Right hindlimb (tissue), 1 donor: ENCODE data around the gene RASAL1.

Experiments used
- DNase-seq: peaks from one replicate; pipeline ENCODE4 v3.0.0-alpha.2; 2018

RASAL1 gene

GRCh38 chr12:113071135-113072112 lies 64.1 kb downstream of the RASAL1 start:
- DNase-seq, result peak; percentile 64

GRCh38 chr12:113070117-113070906 lies 65.2 kb downstream of the RASAL1 start:
- DNase-seq, result no peak

DNA sequence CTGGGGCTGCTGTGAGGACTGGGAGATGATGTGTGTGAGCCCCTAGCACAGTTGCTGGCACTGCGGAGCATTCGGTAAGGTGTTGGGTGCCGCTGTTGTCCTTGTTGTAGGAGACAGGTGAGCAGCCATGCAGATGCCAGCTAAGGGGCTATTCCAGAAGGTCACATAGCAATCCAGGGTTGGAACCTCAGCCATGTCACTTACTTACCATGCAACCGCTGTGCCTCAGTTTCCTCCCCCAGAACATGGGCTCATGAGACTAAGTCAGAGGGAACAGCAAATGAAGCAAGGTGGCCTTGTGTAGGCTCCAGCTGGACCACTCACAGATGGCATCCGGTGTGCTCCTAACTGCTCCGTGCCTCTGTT lies 65.8 kb downstream of the RASAL1 start:
- no peak for DNase-seq

DNA sequence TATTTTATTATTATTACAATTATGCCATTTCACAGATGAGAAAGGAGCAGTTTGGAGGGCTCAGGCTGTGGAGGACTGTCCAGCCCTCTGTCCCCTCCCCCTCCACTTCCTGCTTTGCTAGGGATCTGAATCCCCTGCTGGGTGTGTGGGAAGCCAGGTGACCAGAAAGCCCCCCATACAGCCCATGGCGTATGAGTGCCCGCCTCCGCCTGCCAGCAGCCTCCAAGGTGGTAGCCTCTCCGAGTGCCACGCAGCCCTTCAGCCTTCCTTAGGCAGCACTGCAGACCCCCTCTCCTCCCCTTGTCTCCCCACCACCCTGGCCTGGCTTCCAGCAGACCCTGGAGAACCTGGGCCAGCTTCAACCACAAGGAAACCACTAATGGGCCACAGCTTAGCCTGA lies 66.4 kb downstream of the RASAL1 start:
- no peak for DNase-seq

DNA sequence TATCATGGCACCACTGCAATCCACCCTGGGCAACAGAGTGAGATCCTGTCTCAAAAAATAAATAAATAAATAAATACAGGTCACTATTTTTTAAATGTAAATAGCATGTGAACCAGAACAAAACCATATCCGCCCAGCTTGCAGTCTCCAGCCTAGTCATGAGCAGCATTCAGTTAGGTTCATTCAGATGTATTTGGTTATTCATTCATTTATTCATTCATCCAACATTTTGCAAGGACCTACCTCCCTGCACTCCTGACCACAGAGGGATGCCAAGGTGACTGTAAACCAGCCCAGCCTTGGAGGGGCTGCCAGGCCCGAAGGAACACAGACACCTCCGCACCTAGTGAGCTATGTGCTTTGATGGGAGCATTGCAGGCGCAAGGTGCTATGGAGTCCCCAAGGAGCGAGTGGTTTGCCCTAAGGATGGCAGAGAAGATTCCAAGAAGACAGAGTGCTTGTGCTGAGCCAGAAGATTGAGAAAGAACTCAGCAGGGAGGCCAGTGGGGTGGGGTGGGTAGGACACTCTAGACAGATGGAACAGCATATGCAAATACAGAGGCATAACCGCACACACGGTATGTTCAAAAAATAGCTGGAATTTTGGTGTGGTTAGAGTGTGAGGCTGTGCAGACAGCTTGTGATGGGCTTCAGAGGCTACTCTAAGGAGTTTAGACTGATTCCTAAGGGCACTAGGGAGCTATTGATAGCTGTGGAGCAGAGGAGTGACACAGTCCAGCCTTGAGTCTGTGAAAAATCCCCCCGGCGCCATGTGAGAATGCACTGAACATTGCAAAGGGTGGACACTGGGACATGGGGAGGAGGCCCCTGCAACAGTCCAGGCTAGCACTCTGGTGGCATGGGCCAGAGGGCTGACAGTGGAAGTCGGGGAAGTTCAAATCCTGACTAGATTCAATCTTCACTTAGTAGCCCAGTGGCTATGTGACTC lies 67.3 kb downstream of the RASAL1 start:
- no peak for DNase-seq

DNA sequence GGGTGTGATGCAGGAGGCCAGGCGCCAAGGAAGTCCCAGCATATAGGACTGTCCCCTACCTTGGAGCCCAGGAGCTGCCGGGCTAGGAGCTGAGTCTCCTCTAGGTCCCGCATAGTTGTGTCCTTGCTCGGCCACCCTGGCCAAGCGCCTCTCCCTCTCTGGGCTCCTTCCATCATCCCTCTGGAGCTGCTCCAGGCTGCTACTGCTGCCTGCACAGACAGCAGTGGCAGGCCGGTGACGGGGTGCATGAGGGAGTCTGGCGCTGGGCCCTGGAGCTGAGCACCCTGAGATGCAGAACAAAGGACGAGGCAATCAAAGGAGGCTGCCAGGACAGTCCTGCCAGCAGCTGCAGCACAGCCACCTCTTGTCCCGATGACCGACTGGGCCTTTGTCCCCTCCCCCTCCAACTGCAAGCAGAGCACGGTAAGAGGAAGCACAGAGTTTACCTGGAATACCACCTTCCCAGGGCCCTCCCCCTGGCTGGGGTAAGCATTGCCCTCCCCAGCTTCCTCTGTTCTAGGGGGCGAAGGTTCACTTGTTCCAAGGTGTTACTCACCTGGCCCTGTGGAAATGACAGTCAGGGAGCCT lies 68.7 kb downstream of the RASAL1 start:
- no peak for DNase-seq

DNA sequence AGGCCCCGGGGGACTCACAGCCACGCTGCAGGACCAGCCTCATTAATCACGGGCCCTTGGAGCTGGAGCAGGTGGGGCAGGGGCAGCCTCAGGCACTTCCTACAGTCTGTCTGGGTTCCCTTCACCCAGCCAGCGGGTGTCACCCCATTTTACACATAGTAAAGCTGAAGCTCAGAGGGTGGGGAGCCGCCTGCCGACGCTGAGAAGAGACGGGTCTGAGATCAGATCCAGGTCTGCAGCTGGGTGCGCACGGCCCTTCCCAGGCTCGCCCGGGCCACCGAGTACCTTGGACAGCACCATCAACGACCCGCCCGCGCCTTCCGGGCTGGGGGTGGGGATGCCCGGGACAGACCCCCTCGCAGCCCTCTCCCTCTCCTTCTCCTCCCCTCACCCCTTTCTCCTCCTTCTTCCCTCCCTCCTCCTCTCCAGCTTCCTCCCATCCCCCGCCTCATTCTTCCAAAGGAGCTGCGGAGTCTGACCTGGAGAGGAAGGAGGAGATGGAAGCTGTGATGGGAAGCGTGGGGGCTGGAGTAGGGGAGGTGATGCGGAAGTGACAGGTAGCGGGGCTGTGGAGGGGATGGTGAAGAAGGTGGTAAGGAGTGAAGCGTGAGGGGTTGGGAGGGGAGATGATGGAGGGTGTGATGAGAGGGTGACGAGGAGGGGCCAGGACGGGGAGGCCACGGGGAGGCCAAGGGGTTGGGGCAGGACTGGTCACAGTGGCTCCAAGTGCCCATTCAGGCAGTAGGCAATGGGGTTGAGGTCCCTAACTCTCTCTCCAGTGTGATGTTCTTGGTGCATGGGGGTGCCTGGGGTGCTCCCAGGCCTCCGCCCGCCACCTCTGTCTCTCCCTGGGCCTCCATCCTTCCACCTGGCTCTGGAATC lies 70.2 kb downstream of the RASAL1 start:
- no peak for DNase-seq

GRCh38 chr12:113064395-113065125 lies 71.0 kb downstream of the RASAL1 start:
- no peak for DNase-seq

DNA sequence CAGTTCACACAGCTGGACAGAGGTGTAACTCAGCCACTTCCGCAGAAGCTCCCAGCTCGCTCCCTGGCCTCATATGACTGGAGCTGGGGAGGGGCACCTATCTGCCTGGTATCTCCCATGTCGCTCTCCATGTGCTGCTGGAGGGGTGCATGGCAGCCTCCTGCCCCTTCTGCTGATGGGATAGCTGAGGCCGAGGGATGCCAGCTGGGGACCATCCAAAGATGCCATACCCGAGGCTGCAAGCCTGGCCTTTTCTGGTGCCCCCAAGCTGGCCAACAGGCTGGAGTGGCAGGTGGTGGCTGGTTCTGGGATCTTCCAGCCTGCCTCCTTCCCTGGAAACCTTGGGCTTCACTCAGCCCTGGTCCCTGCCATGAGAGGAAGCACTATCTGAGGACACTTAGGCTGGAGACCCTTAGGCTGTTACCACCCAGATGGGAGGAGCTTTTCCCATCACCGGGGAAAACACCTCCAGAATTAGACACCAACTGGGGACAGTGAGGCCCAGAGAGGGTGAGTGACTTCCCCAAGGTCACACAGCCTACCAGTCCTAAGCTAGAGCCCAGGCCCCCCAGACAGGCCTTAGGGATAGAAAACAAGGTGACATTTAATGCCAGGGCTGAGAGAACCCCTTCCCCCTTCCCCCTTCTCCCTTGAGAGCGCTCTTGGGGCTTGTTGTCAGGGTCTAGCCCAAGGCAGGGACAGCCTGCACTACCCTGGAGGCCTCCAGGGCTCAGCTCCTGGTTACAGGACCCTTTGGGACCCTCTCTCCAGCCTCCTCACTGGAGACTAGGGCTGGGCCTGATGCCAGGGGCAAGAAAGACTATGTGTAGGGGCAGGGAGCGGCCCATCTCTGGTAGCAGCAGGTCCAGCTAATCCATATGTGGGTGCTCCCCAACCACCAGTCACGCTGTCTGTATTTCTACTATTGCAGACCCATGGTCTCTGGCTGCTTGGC lies 71.9 kb downstream of the RASAL1 start:
- no peak for DNase-seq

DNA sequence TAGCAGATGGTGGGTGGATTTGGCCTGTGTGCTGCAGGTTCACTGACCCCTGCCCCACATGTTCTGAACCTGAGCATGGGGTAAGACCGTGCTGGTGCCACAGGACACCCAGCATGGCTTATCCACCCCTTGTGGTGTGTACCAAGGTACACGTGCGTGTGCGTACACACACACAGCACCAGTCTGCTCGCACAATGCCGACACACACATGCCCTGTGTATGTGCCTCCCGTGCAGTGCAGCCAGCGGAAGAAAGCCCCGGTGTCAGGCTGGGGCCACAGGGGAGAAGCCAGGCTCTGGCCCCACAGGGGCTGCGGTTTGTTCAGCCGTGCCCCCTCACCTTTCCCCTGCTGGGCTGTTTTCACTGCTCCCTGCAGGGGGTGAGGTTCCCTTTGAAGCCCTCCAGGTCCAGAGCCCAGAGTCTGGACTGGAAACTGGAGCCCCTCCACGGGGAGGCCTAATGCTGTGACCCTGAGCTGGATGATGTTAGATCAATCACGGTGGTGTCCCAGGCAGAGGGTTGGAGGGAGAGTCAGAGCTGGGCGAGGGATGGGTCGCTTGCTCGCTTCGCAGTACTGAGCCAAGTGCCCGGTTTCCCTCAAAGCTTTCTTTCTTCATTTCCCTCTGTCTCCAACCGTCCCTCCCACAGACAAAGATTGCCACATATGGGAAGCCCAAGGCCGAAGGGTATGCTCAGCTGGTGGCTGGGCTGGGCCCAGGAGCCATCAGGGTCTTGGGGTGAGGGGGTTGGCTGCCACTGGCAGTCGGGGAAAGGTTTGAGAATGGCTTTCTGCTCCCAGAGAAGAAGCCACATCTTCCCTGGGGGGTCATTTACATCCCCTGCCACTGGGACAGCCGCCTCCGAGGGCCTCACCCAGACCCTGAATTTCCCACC lies 72.8 kb downstream of the RASAL1 start:
- DNase-seq, result no peak

GRCh38 chr12:113061061-113061694 lies 74.4 kb downstream of the RASAL1 start:
- no peak for DNase-seq

DNA sequence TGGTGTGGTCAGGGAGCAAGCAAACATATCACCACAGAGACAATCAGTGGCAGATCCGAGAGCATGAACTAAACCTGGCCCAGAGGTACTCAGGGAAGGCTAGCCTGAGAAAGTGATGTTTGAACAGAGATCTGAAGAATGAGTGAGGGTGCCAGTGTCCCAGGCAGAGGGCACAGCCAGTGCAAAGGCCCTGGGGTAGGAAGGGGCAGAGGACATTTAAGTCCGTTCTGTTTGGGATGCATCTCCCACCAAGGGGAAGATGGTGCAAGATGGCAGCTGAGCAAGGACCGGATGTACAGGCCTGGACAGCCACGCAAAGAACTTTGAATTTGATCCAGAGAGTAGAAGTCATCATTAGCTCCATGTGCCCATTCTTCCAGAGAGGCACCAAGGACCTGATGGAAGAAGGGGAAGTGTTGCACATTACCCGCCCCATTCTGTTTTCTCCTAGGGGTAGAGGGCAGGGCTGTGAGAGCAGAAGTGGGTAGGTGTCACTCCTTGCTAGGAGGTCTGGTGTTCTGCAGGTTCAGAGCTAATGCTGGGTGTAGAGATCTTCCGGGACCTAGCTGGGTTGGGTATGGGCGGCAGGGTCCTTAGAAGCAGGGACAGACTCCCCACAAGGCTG lies 75.1 kb downstream of the RASAL1 start:
- DNase-seq, result no peak

DNA sequence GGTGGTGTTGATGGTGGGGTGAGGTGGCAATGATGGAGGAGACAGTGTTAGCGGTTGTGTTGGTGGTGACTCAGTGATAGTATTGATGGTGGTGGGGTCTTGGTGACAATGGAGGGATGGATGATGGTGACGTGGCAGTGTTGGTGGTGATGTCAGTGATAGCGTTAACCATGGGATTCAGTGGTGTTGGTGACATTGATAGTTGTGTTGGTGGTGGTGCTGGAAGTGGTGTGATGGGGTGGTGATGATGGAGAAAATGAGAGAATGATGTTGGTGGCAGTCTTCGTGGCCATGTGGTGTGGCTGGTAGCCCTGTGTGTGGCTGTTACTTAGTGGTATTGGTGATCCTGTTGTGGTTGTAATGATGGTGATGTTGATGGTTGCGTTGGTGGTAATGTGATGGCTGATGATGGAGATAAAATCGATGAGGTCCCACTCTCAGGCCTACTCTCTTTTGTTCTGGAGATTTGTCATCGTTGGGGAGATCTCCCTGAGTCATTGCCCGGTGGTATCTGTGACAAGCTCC lies 76.4 kb downstream of the RASAL1 start:
- DNase-seq, result no peak

DNA sequence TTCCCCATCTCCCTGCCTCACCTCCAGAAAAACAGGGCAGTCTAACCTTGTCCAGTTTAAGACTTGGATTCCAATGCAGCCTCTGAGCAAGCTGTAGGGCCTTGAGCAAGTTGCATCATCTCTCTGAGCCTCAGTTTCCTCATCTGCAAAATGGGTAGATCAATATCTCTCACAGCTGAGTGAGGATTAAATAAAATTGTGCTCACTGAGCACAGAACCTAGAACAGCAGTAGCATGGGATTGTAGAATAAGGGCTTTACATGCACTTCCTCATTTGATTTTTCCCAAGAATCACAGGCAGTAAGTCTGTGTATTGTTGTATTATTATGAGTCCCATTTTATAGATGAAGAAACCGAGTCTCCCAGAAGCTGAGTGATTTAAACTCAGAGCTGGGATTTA lies 77.0 kb downstream of the RASAL1 start:
- no peak for DNase-seq

DNA sequence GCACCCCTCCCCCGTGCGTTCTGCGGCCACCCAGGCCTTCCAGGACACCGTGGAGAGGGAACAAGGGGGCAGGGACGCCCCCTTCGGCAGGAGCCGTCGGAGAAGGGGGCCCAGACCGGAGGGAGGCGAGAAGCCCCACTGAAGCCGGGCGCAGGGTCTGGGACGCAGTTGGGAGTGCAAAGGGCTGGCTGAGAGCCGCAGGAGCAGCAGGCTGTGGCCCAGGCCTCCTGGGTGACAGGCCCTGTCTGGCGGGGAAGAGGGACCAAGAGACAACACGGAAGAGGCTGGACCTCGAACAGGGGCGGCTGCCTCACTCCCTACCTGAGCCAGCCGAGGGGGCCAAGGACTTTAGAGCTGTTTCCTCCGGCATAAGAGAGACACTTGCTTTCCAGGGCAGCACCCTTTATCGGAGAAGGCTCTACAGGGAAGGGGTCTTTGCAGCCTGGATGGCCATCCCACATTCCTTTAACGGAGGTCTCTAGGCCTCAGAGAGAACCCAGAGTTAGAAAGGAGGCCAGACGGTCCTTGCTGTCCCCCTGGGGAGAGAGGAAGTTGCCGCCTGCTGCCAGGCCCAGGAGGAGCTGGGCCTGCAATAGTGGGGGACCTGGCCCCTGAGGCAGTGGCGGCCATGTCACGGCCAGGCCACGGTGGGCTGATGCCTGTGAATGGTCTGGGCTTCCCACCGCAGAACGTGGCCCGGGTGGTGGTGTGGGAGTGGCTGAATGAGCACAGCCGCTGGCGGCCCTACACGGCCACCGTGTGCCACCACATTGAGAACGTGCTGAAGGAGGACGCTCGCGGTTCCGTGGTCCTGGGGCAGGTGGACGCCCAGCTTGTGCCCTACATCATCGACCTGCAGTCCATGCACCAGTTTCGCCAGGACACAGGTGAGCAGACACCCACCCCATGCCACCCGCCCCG lies 77.7 kb downstream of the RASAL1 start:
- no peak for DNase-seq
